ENCODE measurements around the gene CHEK1.

- TF ChIP-seq POLR2A (IDR thresholded peaks at IDR 0.05; ENCODE audit: low read depth, low read length) (no peak), TAF1 (IDR thresholded peaks at IDR 0.05; ENCODE audit: low read depth, low read length) (no peak), POLR2AphosphoS5 (IDR thresholded peaks at IDR 0.05; ENCODE audit: low read depth, low read length) (peak; percentile 69; the same call in 1 of the 2 replicates)
These were observed 264 bp downstream of the CHEK1 start for GRCh38 chr11:125625225-125625629.
